ENCODE results near the gene OIP5.
"Not testable (repeated sequence)": the region's sequence is repeated elsewhere in the genome, so short reads cannot be mapped to it uniquely, and the experiment has no call there.

Gene OIP5

GRCh38 chr15:41320805-41321330 lies 11.5 kb downstream of the OIP5 start:
- not testable (repeated sequence) for H3K9ac ChIP-seq (ENCODE audit: low read length); H4K12ac ChIP-seq (ENCODE audit: low read depth, low read length); H3K9me3 ChIP-seq (ENCODE audit: insufficient read depth, low read depth, low read length); H2AFZ ChIP-seq (ENCODE audit: insufficient read depth, low read length, poor library complexity); H3K4me3 ChIP-seq (ENCODE audit: low read depth, low read length); H2BK120ac ChIP-seq (ENCODE audit: insufficient read depth, low read length, poor library complexity); H3K79me2 ChIP-seq (ENCODE audit: control insufficient read depth, insufficient read depth, low read length, poor library complexity); DNase-seq; H4K8ac ChIP-seq (ENCODE audit: low read depth, low read length); H3K79me1 ChIP-seq (ENCODE audit: low read length); H3K4me2 ChIP-seq (ENCODE audit: low read length); H4K91ac ChIP-seq (ENCODE audit: low read depth, low read length); H3K4me1 ChIP-seq (ENCODE audit: control insufficient read depth in 1 of 2, insufficient read depth in 2 of 2, low read length in 2 of 2); H2AK5ac ChIP-seq (ENCODE audit: low read length); H3K23ac ChIP-seq (ENCODE audit: low read length); H2BK12ac ChIP-seq (ENCODE audit: low read length); H3K36me3 ChIP-seq (ENCODE audit: control insufficient read depth in 1 of 2, insufficient read depth in 2 of 2, low read length in 2 of 2); H3K27ac ChIP-seq (ENCODE audit: low read depth, low read length); H2BK5ac ChIP-seq (ENCODE audit: low read depth, low read length, poor library complexity); H3K4ac ChIP-seq (ENCODE audit: low read depth, low read length); H3K27me3 ChIP-seq (ENCODE audit: insufficient read depth, low read length); H3K14ac ChIP-seq (ENCODE audit: low read length); H3K18ac ChIP-seq (ENCODE audit: low read length)
- no CpG with 5 or more reads among the region's 39 CpGs for WGBS (ENCODE audit: extremely low coverage, insufficient coverage, insufficient read length)

- Histone ChIP-seq H3K27ac (ENCODE audit: low read depth, low read length) (no peak overlapping the region), H3K9me3 (ENCODE audit: insufficient read depth, low read depth, low read length) (no peaks in the 10 kb centered on the region), H2AFZ (ENCODE audit: insufficient read depth, low read length, poor library complexity) (no peak overlapping the region), H2BK120ac (ENCODE audit: insufficient read depth, low read length, poor library complexity) (no peak overlapping the region), H3K23ac (ENCODE audit: low read length) (no peak overlapping the region), H3K14ac (ENCODE audit: low read length) (no peak overlapping the region), H3K79me1 (ENCODE audit: low read length) (no peaks in the 10 kb centered on the region), H3K18ac (ENCODE audit: low read length) (no peak overlapping the region), H3K4me2 (ENCODE audit: low read length) (no peak overlapping the region), H2AK5ac (ENCODE audit: low read length) (no peak overlapping the region), H4K91ac (ENCODE audit: low read depth, low read length) (no peak overlapping the region), H2BK5ac (ENCODE audit: low read depth, low read length, poor library complexity) (no peak overlapping the region), H3K36me3 (ENCODE audit: control insufficient read depth in 1 of 2, insufficient read depth in 2 of 2, low read length in 2 of 2) (peaks cover 2 to 10% of the 10 kb centered on the region in 2 experiments), H4K12ac (ENCODE audit: low read depth, low read length) (no peak overlapping the region), H3K4me3 (ENCODE audit: low read depth, low read length) (no peak overlapping the region), H3K4ac (ENCODE audit: low read depth, low read length) (no peak overlapping the region), H3K27me3 (ENCODE audit: insufficient read depth, low read length) (no peaks in the 10 kb centered on the region), H3K4me1 (ENCODE audit: control insufficient read depth in 1 of 2, insufficient read depth in 2 of 2, low read length in 2 of 2) (no peaks in the 10 kb centered on the region), H4K8ac (ENCODE audit: low read depth, low read length) (no peak overlapping the region), H2BK12ac (ENCODE audit: low read length) (no peak overlapping the region), H3K79me2 (ENCODE audit: control insufficient read depth, insufficient read depth, low read length, poor library complexity) (no peaks in the 10 kb centered on the region), H3K9ac (ENCODE audit: low read length) (no peak overlapping the region)
- WGBS (ENCODE audit: extremely low coverage, insufficient coverage, insufficient read length): no CpG with 5 or more reads among the region's 2 CpGs
- DNase-seq: no peak
These were observed 23.0 kb downstream of the OIP5 start for GRCh38 chr15:41309226-41309905.

GRCh38 chr15:41307679-41308078 lies 24.7 kb downstream of the OIP5 start:
- Histone ChIP-seq H2AK5ac (ENCODE audit: low read length) (no peak overlapping the region), H4K12ac (ENCODE audit: low read depth, low read length) (no peak overlapping the region), H3K27me3 (ENCODE audit: insufficient read depth, low read length) (no peaks in the 10 kb centered on the region), H2BK120ac (ENCODE audit: insufficient read depth, low read length, poor library complexity) (no peak overlapping the region), H3K9me3 (ENCODE audit: insufficient read depth, low read depth, low read length) (no peaks in the 10 kb centered on the region), H4K91ac (ENCODE audit: low read depth, low read length) (no peak overlapping the region), H3K79me1 (ENCODE audit: low read length) (no peaks in the 10 kb centered on the region), H3K4me2 (ENCODE audit: low read length) (no peak overlapping the region), H2BK5ac (ENCODE audit: low read depth, low read length, poor library complexity) (no peak overlapping the region), H3K4me3 (ENCODE audit: low read depth, low read length) (no peak overlapping the region), H3K18ac (ENCODE audit: low read length) (no peak overlapping the region), H2BK12ac (ENCODE audit: low read length) (no peak overlapping the region), H3K23ac (ENCODE audit: low read length) (no peak overlapping the region), H3K36me3 (ENCODE audit: control insufficient read depth in 1 of 2, insufficient read depth in 2 of 2, low read length in 2 of 2) (peaks cover 2 to 10% of the 10 kb centered on the region in 2 experiments), H3K4me1 (ENCODE audit: control insufficient read depth in 1 of 2, insufficient read depth in 2 of 2, low read length in 2 of 2) (no peaks in the 10 kb centered on the region), H2AFZ (ENCODE audit: insufficient read depth, low read length, poor library complexity) (no peak overlapping the region), H3K79me2 (ENCODE audit: control insufficient read depth, insufficient read depth, low read length, poor library complexity) (no peaks in the 10 kb centered on the region), H4K8ac (ENCODE audit: low read depth, low read length) (no peak overlapping the region), H3K4ac (ENCODE audit: low read depth, low read length) (no peak overlapping the region), H3K9ac (ENCODE audit: low read length) (no peak overlapping the region), H3K27ac (ENCODE audit: low read depth, low read length) (no peak overlapping the region), H3K14ac (ENCODE audit: low read length) (no peak overlapping the region)
- WGBS (ENCODE audit: extremely low coverage, insufficient coverage, insufficient read length): no CpG with 5 or more reads among the region's 5 CpGs
- no peak for DNase-seq

- H3K4me2 ChIP-seq (ENCODE audit: low read length): no peak overlapping the region
- no peaks in the 10 kb centered on the region for H3K4me1 ChIP-seq (ENCODE audit: control insufficient read depth in 1 of 2, insufficient read depth in 2 of 2, low read length in 2 of 2)
- H3K27ac ChIP-seq (ENCODE audit: low read depth, low read length): no peak overlapping the region
- no peak for DNase-seq
- no peak overlapping the region for H3K18ac ChIP-seq (ENCODE audit: low read length)
- H3K27me3 ChIP-seq (ENCODE audit: insufficient read depth, low read length): no peaks in the 10 kb centered on the region
- no peak overlapping the region for H2AK5ac ChIP-seq (ENCODE audit: low read length)
- no CpG with 5 or more reads among the region's 3 CpGs for WGBS (ENCODE audit: extremely low coverage, insufficient coverage, insufficient read length)
- peaks cover 2% of the 10 kb centered on the region in 2 experiments for H3K36me3 ChIP-seq (ENCODE audit: control insufficient read depth in 1 of 2, insufficient read depth in 2 of 2, low read length in 2 of 2)
- H4K8ac ChIP-seq (ENCODE audit: low read depth, low read length): no peak overlapping the region
- H2BK120ac ChIP-seq (ENCODE audit: insufficient read depth, low read length, poor library complexity): no peak overlapping the region
- H3K14ac ChIP-seq (ENCODE audit: low read length): no peak overlapping the region
- no peak overlapping the region for H3K23ac ChIP-seq (ENCODE audit: low read length)
- no peak overlapping the region for H3K4me3 ChIP-seq (ENCODE audit: low read depth, low read length)
- no peak overlapping the region for H2BK5ac ChIP-seq (ENCODE audit: low read depth, low read length, poor library complexity)
- H3K9me3 ChIP-seq (ENCODE audit: insufficient read depth, low read depth, low read length): no peaks in the 10 kb centered on the region
- H2AFZ ChIP-seq (ENCODE audit: insufficient read depth, low read length, poor library complexity): no peak overlapping the region
- no peak overlapping the region for H3K9ac ChIP-seq (ENCODE audit: low read length)
- H2BK12ac ChIP-seq (ENCODE audit: low read length): no peak overlapping the region
- no peaks in the 10 kb centered on the region for H3K79me2 ChIP-seq (ENCODE audit: control insufficient read depth, insufficient read depth, low read length, poor library complexity)
- H4K91ac ChIP-seq (ENCODE audit: low read depth, low read length): no peak overlapping the region
- H4K12ac ChIP-seq (ENCODE audit: low read depth, low read length): no peak overlapping the region
- H3K4ac ChIP-seq (ENCODE audit: low read depth, low read length): no peak overlapping the region
- H3K79me1 ChIP-seq (ENCODE audit: low read length): no peaks in the 10 kb centered on the region
These were observed 28.1 kb downstream of the OIP5 start for GRCh38 chr15:41304149-41304770.
